Measurements from ENCODE around the gene BOLA3. TPM values are rescaled to one million over a fixed set of nuclear protein-coding genes. Genes with fewer than 3 reads are reported as not detected.

BOLA3 gene
- total and polyA plus RNA-seq, 2 donors (not counting 3 experiments of a cell fraction or from before 2014, with no cell fraction given) = 28.7 to 42.4 TPM

DNA sequence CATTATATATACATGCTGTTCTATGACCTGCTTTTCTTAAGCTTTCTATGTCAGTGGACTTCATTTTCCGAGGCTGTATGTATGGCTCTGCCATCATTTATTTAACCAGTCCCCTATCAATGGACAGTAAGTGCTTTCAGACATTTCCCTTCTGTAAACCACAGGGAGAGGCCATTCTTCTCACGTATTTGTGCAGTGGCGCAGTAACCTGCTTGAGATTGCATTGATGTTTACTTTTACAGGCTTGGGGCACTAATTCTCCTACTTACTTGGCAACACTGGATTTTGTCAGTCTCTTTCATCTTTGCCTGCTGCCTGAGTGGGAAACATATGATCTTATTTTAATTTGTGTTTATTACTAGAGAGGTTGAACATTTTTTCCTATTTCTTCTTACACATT, 52.1 kb downstream of the BOLA3 start:
- H3K27ac ChIP-seq (ENCODE audit: insufficient read depth, low read depth, low read length) = no peak overlapping the region
- no peaks in the 10 kb centered on the region for H3K27me3 ChIP-seq (ENCODE audit: control insufficient read depth in 2 of 2, insufficient read depth in 2 of 2, low read length in 2 of 2)
- no peak overlapping the region for H3K4me3 ChIP-seq (replicated peaks in 1 of 3; ENCODE audit: insufficient read depth in 1 of 3, low read depth in 1 of 3, low read length in 3 of 3)
- intact Hi-C loops (cut with micrococcal nuclease) = no loop called here
- no TSS peak for BruUV-seq (replicated peaks)
- no peaks in the 10 kb centered on the region for H3K9me3 ChIP-seq (replicated peaks; ENCODE audit: control insufficient read depth, insufficient read depth, low read length)
- H3K9ac ChIP-seq (replicated peaks; ENCODE audit: extremely low read depth, insufficient read depth, low read length) = no peak overlapping the region
- dilution Hi-C loops (cut with MboI; ENCODE audit: extremely low pct_ligation_motif_present, low sequenced_read_pairs) = no loop called here
- ChIA-PET POLR2A (no interaction called here), CTCF (interaction anchor here (1.2 to 1.3 kb wide), 3 partner anchors 9 to 272 kb away, joined by 3 to 4 read pairs (median 4); no protein-coding TSS in a partner anchor)
- no peaks in the 10 kb centered on the region for H3K9me1 ChIP-seq (replicated peaks; ENCODE audit: control insufficient read depth, extremely low read depth, insufficient read depth, low read length)
- H4K20me1 ChIP-seq (replicated peaks; ENCODE audit: control insufficient read depth, extremely low read depth, insufficient read depth, low read length) = no peaks in the 10 kb centered on the region
- DNase-seq (ENCODE audit: low read depth, low spot score) (no peak), FAIRE-seq (no peak)
- no peaks in the 10 kb centered on the region for H3K79me2 ChIP-seq (ENCODE audit: control insufficient read depth, insufficient read depth, low read length)
- no peak overlapping the region for H2AFZ ChIP-seq (ENCODE audit: low read depth, low read length)
- no peaks in the 10 kb centered on the region for H3K4me1 ChIP-seq (ENCODE audit: control insufficient read depth, extremely low read depth, insufficient read depth, low read length)
- H3K36me3 ChIP-seq (ENCODE audit: control insufficient read depth in 2 of 2, extremely low read depth in 1 of 2, insufficient read depth in 2 of 2, low read length in 2 of 2) = peaks cover 0 to 40% of the 10 kb centered on the region in 2 experiments
- no peak overlapping the region for H3K4me2 ChIP-seq (ENCODE audit: insufficient read depth, low read length)
- TF ChIP-seq EZH2 (IDR thresholded peaks at IDR 0.05; ENCODE audit: borderline replicate concordance, low read depth, low read length, severe bottlenecking) (no peak), JUN (IDR thresholded peaks at IDR 0.05; ENCODE audit: borderline replicate concordance, insufficient read depth, insufficient read length, low read depth) (no peak), MYC (IDR thresholded peaks at IDR 0.05; ENCODE audit: low read depth, low read length) (no peak), MAX (IDR thresholded peaks at IDR 0.05; ENCODE audit: insufficient read depth, insufficient read length) (no peak), GATA2 (IDR thresholded peaks at IDR 0.05; ENCODE audit: insufficient read depth, insufficient read length, low read depth, low read length) (no peak), POLR2AphosphoS5 (IDR thresholded peaks at IDR 0.05; ENCODE audit: insufficient read depth, low read depth, low read length) (no peak), CTCF (IDR thresholded peaks at IDR 0.05; ENCODE audit: extremely low read depth in 1 of 2, insufficient read depth in 1 of 2, low read depth in 1 of 2, low read length in 2 of 2) (no peak), POLR2A (IDR thresholded peaks at IDR 0.05; ENCODE audit: low read depth, low read length) (no peak), FOS (IDR thresholded peaks at IDR 0.05; ENCODE audit: borderline replicate concordance, insufficient read depth, low read length) (no peak)
